GM12873 (cell line): ENCODE measurements around the gene TECPR1.

Source experiments
- TF ChIP-seq, protein P1 (sequence below): IDR thresholded peaks from 2 replicates; pipeline ENCODE4 v1.5.1; 2012; ENCODE audit warnings: low read depth, mild to moderate bottlenecking, moderate library complexity, low read length, control low read depth; ENCODE audit not compliant: insufficient read depth; ENCODE audit errors: missing control alignments

Gene TECPR1

DNA sequence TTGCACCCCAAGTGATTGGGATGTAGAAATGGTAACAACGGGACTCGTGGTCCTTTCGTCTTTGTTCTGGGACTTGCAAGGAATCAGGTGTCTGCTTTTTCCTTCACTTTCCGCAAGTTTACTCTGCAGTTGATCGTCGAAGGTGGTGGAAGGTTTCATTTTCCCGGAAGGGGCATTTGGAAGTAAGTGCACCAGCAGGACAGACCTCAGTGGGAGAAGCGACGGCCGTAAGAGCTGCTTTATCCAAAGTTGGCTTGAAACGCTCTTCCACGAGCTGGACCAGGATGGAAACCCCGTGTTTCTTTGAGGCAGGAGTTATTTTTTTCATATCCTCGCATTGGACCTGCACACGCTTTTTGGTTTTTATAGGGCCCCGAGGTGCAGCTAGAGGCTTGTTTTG, 30.7 kb upstream of the TECPR1 start:
- TF ChIP-seq, protein P1, sequence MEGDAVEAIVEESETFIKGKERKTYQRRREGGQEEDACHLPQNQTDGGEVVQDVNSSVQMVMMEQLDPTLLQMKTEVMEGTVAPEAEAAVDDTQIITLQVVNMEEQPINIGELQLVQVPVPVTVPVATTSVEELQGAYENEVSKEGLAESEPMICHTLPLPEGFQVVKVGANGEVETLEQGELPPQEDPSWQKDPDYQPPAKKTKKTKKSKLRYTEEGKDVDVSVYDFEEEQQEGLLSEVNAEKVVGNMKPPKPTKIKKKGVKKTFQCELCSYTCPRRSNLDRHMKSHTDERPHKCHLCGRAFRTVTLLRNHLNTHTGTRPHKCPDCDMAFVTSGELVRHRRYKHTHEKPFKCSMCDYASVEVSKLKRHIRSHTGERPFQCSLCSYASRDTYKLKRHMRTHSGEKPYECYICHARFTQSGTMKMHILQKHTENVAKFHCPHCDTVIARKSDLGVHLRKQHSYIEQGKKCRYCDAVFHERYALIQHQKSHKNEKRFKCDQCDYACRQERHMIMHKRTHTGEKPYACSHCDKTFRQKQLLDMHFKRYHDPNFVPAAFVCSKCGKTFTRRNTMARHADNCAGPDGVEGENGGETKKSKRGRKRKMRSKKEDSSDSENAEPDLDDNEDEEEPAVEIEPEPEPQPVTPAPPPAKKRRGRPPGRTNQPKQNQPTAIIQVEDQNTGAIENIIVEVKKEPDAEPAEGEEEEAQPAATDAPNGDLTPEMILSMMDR = no peak

DNA sequence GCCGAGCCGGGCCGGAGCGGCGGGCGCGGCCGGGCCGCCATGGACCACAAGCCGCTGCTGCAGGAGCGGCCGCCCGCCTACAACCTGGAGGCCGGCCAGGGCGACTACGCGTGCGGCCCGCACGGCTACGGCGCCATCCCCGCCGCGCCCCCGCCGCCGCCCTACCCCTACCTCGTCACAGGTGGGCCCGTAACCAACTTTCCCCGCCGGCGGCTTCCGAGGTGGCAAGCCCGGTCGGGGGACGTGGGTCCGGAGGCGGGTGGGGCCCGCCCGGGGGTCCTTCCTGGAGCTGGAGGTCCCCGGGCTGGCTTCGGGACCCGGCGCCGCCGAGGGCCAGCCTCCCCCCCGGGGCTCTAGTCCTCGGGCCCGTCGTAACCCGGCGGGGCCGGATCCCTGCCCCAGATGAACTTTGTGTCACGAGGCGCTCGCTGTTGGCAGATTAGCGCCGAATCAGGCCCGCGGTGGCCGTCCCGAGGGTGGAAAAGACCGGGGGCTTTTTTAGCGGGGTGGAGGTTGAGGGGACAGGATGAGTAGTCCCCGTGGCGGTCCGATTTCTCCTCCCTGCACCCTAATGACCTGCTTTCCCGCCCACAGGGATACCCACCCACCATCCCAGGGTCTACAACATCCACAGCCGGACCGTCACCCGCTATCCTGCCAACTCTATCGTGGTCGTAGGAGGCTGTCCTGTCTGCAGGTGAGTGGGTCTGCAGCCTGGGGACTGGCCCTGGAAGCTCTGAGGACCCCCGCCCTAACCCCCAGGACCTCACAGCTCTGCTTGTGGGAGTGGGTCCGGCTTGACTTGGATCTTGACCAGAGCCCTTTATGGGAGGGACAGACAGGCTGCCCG, 29.9 kb upstream of the TECPR1 start:
- TF ChIP-seq, protein P1 = no peak

DNA sequence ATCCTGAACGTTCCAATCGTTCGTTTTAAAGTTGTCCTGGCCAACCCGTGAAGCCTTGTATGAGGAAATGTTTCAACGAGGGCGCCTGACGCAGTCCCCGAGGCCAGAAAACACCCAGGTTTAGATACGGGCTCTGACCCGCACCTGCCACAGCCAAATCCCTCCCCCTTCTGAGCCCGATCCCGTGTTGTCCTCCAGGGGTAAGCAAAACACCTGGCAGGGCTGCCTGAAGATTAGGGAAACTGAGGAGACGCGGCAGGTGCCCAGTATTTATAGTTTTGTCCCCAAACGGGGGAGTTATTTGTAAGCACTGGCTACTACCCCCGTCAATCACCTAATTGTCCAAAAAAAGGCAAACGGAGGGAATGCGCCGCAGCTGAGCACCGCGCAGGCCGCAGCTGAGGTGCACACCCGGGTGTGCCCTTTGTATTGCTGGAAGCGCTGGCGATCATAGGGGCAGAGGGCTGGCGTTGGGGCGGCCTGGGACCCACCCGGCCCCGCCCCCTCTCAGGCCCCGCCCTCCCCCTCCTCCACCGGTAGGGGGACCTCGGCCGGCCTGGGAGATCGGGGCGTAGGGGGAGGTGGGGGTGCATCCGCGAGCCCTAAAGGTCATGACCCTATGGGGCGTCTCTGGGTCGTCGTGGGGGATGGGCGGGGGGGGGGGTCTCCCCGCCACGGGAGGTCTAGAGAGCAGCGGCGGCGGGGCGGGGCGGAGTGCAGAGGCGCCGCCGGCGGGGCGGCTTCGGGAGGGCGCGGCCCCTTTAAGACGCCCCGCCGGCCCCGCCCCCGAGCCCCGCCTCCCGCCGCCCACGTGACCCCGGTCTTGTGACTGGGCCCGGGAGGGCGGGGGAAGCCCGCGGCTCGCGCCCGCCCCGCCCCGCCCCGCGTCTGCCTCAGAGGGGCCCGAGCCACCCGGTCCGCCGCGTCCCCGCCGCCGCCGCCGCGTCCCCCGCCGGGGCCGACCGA, 29.0 kb upstream of the TECPR1 start, which contains the start of gene BRI3:
Gene BRI3, plus strand, starts transcription at position 896 of the 966 bp plus-strand sequence. CDS start 110 bp downstream, outside the sequence.
- TF ChIP-seq, protein P1 = no peak

DNA sequence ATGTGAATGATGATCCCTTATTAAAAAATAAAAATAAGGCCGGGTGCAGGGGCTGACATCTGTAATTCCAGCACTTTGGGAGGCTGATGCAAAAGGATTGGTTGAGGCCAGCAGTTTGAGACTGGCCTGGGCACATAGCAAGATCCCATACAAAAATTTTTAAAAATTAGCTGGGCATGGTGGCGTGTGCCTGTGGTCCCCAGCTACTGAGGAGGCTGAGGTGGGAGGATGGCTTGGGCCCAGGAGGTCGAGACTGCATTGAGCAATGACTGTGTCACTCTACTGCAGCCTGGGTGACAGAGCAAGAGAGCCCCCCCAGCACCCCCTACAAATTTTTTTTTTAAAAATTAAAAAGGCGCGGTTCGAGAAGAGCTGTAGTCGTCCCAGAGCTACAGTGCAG, 28.3 kb upstream of the TECPR1 start:
- TF ChIP-seq, protein P1 = no peak

DNA sequence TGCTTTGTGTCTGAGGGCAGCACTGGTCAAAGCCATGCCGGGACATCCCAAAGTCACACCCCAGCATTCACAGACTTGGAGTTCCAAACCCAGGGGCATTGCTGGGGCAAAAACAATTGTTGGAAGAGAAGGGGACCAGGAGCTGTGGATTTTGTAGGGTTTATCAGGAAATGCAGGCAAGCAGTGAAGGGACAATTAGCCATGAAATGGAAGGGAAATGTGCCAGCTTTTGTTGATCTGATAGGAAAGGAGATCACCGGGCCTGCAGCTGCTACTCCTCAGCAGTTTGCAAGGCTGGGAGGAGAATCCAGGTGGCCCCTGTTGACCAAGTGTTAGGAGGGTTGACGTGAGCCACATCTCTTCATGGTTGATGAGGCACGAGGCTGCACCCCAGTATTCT, 26.9 kb upstream of the TECPR1 start:
- TF ChIP-seq, protein P1 = no peak

DNA sequence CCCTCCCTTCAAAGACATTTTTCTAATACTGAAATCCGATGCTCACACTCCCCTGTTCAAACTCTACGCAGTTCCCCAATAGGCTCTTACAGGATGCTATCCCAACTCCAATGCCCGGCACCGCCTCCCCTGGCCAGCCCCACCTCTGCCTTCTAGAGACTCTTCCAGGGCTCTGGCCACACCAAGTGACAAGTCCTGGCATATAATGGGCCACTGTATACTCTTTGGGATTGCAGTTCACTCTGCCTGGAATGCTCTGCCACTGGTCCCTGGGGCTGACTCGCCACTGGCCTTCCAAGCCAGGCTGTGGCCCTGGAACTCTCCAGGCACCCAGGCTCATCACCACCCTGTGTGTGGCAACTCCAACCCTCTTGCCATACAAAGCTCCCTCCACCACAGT, 26.4 kb upstream of the TECPR1 start:
- TF ChIP-seq, protein P1 = no peak

DNA sequence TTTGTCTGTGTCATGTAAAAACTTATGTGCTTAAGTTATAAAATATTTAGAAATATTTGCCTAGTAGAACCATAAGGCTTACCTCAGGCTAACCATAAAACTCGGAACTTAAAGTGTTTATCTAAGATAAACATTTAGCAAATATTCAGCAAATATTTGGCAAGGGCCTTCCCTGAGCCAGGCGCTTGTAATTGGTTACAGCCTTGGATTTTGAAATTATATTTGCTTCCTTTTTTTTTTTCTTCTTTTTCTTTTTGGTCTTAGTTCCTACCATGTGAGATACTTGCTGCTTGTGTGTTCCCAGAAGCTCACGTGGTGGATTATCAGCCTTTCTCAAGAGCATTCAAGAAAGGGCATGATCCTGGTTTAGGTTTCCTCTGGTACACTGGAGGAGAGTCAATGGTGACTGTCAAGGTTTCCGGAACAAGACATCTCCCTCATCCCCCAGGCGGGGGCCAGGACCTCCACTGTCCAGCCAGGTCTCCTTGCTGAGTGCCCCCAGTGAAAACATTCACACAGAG, 24.3 kb upstream of the TECPR1 start:
- TF ChIP-seq, protein P1 = no peak
